Measurements from ENCODE around the gene DYNLRB1.

Gene DYNLRB1

GRCh38 chr20:34542439-34542838, 26.2 kb downstream of the DYNLRB1 start:
- H3K36me3 Mint-ChIP-seq (ENCODE audit: low read depth), result peaks cover 38% of the 10 kb centered on the region
- H3K9me3 Mint-ChIP-seq, result no peaks in the 10 kb centered on the region
- H3K4me3 Mint-ChIP-seq, result no peak overlapping the region
- H3K4me1 Mint-ChIP-seq, result peaks cover 24% of the 10 kb centered on the region
- no peak overlapping the region for H3K27ac Mint-ChIP-seq
- no peak for TF ChIP-seq CTCF (IDR thresholded peaks at IDR 0.05; ENCODE audit: unreplicated experiment in 3 of 3)
- peaks cover 8% of the 10 kb centered on the region for H3K27me3 Mint-ChIP-seq (ENCODE audit: low read depth)

- Mint-ChIP-seq H3K4me3 (no peak overlapping the region), H3K27ac (no peak overlapping the region), H3K4me1 (peaks cover 24% of the 10 kb centered on the region), H3K36me3 (ENCODE audit: low read depth) (peaks cover 35% of the 10 kb centered on the region), H3K9me3 (no peaks in the 10 kb centered on the region), H3K27me3 (ENCODE audit: low read depth) (peaks cover 8% of the 10 kb centered on the region)
- no peak for TF ChIP-seq CTCF (IDR thresholded peaks at IDR 0.05; ENCODE audit: unreplicated experiment in 3 of 3)
These were observed 27.3 kb downstream of the DYNLRB1 start for GRCh38 chr20:34543463-34544056.

- Mint-ChIP-seq H3K27me3 (ENCODE audit: low read depth) (peaks cover 8% of the 10 kb centered on the region), H3K4me3 (peak overlapping the region in 1 of 3 experiments; percentile 40), H3K36me3 (ENCODE audit: low read depth) (peaks cover 29% of the 10 kb centered on the region), H3K27ac (peak overlapping the region in 1 of 3 experiments; percentile 12), H3K4me1 (peaks cover 24% of the 10 kb centered on the region), H3K9me3 (no peaks in the 10 kb centered on the region)
- no peak for TF ChIP-seq CTCF (IDR thresholded peaks at IDR 0.05; ENCODE audit: unreplicated experiment in 3 of 3)
These were observed 28.0 kb downstream of the DYNLRB1 start for GRCh38 chr20:34544109-34544796.

DNA sequence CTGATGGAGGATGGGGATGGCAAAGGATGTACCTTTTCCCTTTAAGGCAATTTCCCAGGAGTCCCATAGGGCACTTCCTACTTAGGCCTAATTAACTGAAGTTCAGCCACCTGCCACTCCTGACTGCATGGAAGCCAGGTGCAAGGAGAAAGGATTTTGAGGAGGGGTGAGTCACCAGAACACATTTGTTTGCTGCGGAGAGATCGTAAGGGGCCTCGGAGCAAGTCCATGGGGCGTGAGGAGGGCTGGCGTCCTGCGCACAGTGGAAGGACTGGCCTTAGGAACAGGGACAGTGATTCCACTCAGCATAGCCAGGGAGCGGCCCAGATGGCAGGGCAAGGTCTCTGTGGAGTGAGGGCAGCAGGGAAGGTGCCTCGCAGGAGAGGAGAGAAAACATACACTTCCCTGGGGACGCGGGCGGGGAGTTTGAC, 30.5 kb downstream of the DYNLRB1 start:
- H3K9me3 Mint-ChIP-seq, result no peaks in the 10 kb centered on the region
- no peak overlapping the region for H3K27ac Mint-ChIP-seq
- TF ChIP-seq CTCF (IDR thresholded peaks at IDR 0.05; ENCODE audit: unreplicated experiment in 3 of 3), result no peak
- H3K27me3 Mint-ChIP-seq (ENCODE audit: low read depth), result peaks cover 8% of the 10 kb centered on the region
- H3K36me3 Mint-ChIP-seq (ENCODE audit: low read depth), result peaks cover 7% of the 10 kb centered on the region
- H3K4me1 Mint-ChIP-seq, result peaks cover 24% of the 10 kb centered on the region
- no peak overlapping the region for H3K4me3 Mint-ChIP-seq

DNA sequence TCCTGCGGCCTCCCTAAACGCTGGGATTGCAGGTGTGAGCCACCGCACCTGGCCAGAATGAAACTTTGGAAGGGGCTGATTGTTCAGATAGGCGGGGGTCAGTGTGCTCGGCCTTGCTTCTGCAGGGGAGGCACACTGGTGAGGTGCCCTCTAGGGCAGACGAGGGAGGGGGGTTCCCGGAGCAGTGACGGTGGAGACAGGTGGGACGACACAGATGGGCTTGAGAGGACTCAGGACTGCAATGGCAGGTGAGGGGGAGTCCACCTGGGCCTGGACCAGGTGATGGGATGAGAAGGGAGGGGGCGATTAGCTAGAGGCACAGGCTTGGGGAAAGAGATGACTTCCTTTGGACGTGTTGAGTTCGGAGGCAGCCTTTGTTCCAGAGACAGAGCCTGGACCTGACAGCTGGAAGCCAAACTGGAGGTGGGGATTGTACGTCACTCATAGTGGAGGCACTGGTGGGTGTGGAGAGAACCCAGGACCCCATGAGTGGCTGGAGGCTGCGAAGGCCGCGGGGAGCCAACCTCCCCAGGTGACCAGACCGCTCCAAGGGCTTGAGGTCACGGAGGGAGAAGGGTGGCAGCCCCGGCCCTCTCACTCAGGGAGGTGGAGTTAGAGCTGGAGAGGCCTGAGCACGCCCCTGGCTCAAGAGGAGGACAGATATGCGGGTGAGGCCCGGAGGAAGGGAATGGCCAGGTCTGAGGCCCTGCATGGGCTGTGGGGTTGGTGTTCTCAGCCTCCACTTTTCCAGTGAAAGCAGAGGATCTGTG, 31.8 kb downstream of the DYNLRB1 start:
- peaks cover 24% of the 10 kb centered on the region for H3K4me1 Mint-ChIP-seq
- no peak for TF ChIP-seq CTCF (IDR thresholded peaks at IDR 0.05; ENCODE audit: unreplicated experiment in 3 of 3)

More for the DNA sequence above, 31.8 kb downstream of the DYNLRB1 start:
- no peak overlapping the region for H3K27ac Mint-ChIP-seq
- H3K9me3 Mint-ChIP-seq, result no peaks in the 10 kb centered on the region
- H3K36me3 Mint-ChIP-seq (ENCODE audit: low read depth), result peaks cover 4% of the 10 kb centered on the region
- H3K4me3 Mint-ChIP-seq, result no peak overlapping the region
- H3K27me3 Mint-ChIP-seq (ENCODE audit: low read depth), result peaks cover 8% of the 10 kb centered on the region

All from nephron (organoid).